ENCODE data around the gene EDA.

The EDA gene

DNA sequence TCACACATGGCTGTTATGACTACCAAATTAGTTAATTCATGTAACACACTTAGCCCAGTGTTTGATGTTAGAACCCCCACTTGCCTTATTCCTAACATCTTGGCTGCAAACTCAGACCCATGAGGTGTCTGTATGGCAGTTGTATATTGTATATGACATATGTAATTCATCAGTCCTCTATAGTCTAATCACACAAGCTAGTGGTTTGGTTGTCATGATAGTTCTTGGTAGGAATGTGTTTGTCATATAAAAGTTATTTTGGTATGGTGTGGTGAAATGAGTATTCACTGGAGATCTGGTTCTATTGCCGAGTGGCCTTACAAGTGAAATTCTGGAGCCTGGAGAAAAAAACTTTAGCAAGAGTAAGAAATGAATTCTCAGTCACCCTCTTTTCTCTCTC, 284.6 kb downstream of the EDA start:
- TF ChIP-seq, protein P1, sequence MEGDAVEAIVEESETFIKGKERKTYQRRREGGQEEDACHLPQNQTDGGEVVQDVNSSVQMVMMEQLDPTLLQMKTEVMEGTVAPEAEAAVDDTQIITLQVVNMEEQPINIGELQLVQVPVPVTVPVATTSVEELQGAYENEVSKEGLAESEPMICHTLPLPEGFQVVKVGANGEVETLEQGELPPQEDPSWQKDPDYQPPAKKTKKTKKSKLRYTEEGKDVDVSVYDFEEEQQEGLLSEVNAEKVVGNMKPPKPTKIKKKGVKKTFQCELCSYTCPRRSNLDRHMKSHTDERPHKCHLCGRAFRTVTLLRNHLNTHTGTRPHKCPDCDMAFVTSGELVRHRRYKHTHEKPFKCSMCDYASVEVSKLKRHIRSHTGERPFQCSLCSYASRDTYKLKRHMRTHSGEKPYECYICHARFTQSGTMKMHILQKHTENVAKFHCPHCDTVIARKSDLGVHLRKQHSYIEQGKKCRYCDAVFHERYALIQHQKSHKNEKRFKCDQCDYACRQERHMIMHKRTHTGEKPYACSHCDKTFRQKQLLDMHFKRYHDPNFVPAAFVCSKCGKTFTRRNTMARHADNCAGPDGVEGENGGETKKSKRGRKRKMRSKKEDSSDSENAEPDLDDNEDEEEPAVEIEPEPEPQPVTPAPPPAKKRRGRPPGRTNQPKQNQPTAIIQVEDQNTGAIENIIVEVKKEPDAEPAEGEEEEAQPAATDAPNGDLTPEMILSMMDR (IDR thresholded peaks at IDR 0.05; ENCODE audit: low read depth, low read length, missing control alignments) = no peak
- H3K4me3 ChIP-seq (replicated peaks; ENCODE audit: low read depth, low read length) = no peak overlapping the region
- DNase-seq (ENCODE audit: extremely low read depth, low read depth) = no peak

DNA sequence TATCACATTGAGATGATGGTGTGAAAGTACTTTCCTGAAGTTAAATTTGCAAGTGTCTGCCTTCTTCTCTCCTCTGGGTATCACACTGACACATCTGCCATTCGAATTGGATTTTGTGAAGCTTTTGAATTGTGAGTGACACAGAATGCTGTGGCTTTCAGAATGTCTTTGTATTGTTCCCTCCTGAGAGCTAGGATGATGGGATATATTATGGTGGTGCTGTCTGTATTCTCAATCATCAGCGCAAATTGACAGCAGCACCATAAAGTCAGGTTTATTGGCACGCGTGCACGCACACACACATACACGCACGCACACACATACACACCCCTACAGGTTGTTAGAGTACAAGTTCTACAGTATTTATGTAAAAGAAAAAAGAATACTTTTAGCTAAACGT, 290.5 kb downstream of the EDA start:
- TF ChIP-seq, protein P1 (IDR thresholded peaks at IDR 0.05; ENCODE audit: low read depth, low read length, missing control alignments) = no peak
- no peak for DNase-seq (ENCODE audit: extremely low read depth, low read depth)

DNA sequence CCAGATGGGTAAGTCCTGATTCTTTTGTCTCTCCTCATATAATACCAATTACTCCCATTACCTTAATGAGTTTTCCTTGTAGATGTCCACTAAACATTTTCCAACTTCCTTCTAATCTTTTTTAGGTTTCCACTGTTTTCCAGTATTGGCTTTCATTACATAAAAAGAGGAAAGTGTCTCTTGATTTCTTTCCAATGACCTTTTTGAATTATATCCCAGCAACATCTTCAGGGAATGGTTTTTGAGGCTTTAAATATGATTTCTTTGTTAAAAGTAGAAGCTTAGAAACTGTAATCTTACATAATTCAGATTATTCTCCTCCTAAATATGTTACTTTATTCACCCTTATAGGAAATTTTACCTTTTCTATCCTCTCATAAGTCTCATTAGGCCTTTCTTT, 298.9 kb downstream of the EDA start:
- TF ChIP-seq, protein P1 (IDR thresholded peaks at IDR 0.05; ENCODE audit: low read depth, low read length, missing control alignments) = no peak
- DNase-seq (ENCODE audit: extremely low read depth, low read depth) = no peak
- no peak overlapping the region for H3K4me3 ChIP-seq (replicated peaks; ENCODE audit: low read depth, low read length)

More for the DNA sequence above, 290.5 kb downstream of the EDA start:
- no peak overlapping the region for H3K4me3 ChIP-seq (replicated peaks; ENCODE audit: low read depth, low read length)

DNA sequence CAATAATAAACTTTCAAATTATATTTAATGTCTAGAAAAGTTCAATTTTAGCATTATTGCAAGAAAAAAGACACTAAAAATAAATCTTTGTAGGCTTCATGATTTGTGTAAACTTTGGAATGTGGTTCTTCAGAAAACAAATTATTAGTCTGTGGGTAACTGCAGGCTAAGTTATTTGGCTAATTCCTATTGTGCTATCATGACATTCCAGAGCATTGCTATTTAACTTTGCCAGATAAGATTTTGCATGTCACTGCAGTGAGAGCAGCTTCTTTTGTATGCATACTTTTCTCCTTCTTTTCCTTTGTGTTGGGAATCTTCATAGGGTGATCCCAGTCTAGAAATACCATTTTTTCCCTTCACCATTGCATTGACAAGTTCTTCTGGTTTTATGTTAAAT, 303.8 kb downstream of the EDA start:
- DNase-seq (ENCODE audit: extremely low read depth, low read depth) = no peak
- TF ChIP-seq, protein P1 (IDR thresholded peaks at IDR 0.05; ENCODE audit: low read depth, low read length, missing control alignments) = no peak
- H3K4me3 ChIP-seq (replicated peaks; ENCODE audit: low read depth, low read length) = no peak overlapping the region

DNA sequence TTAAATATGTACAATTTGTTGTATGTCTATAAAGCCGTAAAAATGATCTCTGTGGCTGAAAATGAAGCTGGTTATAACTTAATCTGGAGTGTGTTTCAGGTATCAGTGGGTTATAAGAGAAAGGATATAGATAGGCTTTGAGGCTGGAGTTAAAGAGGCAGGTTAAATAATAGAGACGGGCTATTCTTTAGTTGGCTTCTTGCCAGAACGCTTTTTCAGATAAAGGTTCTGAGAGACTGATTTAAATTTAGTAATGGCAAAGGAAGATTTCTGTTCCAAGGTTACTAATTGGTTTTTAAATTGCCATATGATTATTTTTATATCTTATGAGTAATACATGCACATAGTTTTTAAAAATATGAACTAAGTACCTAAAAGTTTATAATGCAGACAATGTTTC, 316.4 kb downstream of the EDA start:
- H3K4me3 ChIP-seq (replicated peaks; ENCODE audit: low read depth, low read length) = no peak overlapping the region
- TF ChIP-seq, protein P1 (IDR thresholded peaks at IDR 0.05; ENCODE audit: low read depth, low read length, missing control alignments) = no peak
- no peak for DNase-seq (ENCODE audit: extremely low read depth, low read depth)

DNA sequence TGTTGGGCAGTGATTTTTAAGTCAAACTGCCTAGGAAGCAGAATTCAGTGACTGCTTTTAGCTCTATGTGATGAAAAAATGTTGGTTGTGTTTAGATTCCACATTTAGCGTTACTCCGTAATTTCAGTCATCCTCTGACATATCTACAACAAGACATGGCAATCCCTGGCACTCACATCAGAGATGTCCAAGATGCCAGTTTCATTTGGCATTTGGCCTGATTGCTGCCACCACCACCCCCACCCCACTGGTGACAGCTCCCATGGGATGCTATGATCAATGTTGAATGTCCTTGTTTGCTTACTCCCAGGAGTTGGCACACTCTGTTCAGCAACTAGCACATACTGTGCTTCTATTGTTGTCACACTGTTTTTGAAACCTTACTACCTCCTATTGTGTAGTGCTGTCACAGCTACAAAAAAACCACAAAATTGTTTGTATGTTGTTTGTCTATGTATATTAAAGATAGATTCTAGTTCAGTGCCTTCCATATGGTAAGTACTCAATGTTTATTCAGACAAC, 332.4 kb downstream of the EDA start:
- DNase-seq (ENCODE audit: extremely low read depth, low read depth) = no peak

More for the DNA sequence above, 332.4 kb downstream of the EDA start:
- TF ChIP-seq, protein P1 (IDR thresholded peaks at IDR 0.05; ENCODE audit: low read depth, low read length, missing control alignments) = no peak
- no peak overlapping the region for H3K4me3 ChIP-seq (replicated peaks; ENCODE audit: low read depth, low read length)

All from HFF-Myc (cell line).